GM21528 (cell line): Measurements from ENCODE around the gene GALNT1.

Experiments
- ATAC-seq: cut with Tn5 transposase; IDR thresholded peaks from one replicate; pipeline ENCODE4 v1.9.1; 2021; ENCODE audit warnings: mild to moderate bottlenecking, moderate library complexity; ENCODE audit not compliant: unreplicated experiment, low FRiP score

Gene GALNT1

DNA sequence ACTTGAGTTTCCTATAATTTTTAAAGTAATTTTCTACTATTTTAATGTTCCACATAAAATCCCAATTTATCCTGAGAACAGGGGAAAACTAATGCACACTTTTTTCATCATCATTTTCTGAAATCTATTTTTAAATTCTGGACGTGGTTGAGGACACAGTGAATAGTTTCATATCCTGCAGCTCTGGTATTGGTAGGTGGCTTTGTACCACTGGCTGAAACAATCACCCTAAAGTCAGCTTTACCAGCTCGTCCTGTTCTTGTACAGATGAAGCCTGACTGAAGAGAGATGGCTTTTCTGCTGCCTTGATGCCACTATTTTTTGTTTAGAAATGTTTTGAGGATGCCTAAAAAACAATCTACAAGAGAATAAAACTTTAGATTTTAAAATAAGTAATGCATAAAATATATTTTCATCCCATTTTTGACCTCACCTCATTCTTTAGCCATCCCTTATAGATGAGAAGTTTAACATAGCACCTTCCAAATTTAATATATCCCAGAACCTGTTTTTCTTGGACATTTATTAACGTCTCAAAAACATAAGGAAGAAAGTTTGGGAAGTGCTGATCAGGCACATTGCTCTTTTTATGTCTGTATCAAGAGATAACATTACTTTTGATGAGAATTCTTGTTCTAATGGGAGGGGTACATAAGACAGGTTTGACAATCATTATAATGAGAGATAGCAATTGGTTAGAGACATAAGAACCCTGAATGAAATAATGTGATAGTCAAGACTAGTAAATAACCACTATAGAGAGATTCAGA is 80.9 kb downstream of the GALNT1 start:
- no peak for ATAC-seq

DNA sequence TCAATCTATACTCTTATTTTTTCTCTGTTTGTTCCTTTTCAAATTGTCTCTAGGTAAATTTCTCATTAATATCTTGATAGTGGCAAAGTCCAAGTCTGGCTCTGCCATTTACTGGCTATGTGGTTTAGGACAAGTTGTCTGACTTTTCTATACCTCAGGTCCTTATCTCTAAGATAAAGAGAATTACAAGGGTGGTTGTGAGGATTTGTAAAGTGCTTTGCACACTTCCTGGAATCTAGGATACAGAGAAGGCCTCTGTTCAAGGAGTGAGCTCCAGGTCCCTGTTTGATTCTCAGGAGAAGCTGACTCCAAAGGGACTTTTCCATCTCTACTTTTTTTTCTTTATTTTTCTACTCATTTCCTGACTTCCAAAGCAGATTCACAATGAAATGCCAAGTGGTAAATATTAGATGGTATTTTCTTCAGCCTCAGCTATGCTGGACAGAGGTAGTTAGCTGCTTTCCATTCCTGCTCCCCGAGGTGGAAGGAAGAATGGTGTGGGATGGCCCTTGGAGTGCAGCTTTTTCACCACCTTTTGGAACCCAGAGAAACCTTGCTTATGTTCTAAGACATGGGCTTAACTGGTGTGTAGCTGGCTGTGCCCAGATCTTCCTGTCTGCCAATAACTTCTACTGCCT is 90.5 kb downstream of the GALNT1 start:
- ATAC-seq = no peak

DNA sequence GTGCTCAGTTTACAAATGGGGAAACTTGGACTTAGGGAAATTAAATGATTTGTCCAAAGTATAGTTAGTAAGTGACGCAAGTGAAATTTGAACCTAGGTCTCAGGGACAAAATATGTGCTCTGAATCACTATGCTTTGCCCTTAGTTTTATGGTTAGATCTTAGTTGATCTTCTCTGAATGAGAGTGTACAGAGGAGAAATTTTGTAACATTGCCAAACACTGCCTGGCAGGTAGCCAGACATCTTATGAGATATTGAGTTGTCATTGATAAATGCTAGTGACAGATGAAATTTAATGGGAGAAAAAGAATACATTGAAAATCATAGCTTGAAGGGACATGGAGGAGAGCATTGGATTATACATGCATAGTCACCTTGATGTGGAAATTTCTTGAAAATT is 91.4 kb downstream of the GALNT1 start:
- ATAC-seq = no peak

DNA sequence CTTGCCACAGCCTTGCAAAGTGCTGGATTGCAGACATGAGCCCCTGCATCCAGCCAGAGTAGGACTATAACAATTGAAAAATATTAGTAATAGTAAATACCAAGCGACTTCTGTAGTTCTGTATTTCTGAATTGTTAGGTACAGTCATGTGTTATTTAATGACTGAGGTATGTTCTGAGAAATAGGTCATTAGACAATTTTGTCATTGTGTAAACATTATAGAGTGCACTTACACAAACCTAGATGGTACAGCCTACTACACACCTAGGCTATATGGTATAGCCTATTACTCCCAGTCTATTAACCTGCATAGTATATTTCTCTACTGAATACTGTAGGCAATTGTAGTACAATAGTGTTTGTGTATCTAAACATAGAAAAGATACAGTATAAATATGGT is 92.1 kb downstream of the GALNT1 start:
- no peak for ATAC-seq

DNA sequence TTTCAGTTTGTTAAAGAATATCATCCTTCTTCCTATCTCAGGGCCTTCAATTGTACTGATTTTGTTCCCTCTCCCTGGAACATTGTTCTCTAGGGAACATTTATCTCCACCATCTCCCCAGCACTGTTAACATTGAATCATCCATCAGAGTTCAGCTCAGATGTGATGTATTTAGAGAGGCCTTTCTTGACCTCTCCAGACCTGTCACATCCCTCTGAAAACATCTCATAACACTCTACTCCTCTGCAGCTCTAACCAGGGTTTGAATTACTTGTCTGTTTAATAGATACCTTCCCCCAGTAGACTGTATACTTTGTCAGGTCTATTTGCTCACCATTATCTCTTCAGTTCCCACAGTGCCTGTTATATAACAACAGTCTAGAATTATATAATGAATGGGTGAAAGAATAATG is 98.6 kb downstream of the GALNT1 start:
- ATAC-seq = no peak

DNA sequence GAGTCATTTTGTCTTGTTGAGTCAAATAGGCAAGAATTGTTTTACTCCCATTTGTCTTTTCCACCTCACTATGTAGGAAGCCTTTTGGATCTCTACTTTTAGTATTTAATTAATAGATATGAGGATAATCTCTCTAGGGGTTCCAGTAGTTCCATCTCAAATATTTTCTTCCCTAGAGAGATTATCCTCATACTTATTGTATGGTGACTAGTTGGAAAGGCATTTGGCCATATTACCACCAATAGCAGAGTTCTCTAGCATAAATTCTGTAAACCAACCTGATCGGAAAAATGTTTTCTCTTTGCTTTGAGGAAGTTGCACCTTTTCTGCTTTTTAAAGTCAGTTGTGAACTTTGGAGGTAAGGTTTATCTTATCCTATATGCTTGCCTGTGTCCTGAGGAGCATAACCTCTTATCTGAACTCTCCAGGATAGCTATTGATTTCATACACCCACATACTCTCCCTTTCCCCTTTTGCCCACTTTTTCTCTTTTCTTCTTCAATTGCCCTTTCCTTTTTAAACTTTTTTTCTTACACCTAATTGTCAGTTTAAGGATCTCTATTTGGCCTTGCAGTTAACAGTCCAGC is 100.8 kb downstream of the GALNT1 start:
- ATAC-seq = no peak

DNA sequence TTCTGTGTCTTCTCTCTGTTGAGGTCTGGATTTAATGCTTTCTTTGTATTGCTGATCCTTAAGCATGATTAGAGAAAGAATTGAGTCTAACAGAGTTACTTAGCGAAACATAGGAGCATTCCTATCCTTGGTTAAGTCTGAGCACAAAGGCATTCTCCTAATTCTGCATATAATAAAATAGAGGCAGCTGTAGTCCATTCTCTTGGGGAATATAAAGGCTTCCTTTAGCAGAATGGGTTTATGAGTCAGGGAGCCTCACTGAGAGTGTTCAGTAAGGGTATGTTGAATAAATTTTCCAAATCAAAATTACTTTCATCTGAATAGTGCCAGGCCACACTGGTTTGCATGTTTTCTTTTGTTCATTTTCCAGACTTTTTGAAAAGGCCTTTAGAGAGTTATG is 101.5 kb downstream of the GALNT1 start:
- no peak for ATAC-seq

DNA sequence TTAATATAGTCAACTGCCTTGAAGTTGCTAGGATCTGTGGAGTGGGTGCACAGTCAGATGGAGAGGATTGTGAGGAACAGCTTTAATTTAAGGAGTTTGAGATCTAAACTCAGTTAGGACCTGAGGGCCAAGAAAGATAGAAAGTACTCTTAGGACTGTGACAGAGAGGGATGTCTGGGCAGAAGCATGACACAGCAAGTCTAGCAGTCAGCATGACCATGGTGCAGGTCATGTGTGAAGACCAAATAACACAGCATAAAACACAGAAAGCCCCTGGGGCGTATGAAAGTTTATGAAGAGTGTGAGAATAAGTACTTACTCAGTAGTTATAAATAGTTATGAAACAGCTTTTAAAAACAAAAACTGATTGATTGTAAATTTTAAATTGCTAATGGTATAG is 107.2 kb downstream of the GALNT1 start:
- peak; percentile 83 for ATAC-seq

DNA sequence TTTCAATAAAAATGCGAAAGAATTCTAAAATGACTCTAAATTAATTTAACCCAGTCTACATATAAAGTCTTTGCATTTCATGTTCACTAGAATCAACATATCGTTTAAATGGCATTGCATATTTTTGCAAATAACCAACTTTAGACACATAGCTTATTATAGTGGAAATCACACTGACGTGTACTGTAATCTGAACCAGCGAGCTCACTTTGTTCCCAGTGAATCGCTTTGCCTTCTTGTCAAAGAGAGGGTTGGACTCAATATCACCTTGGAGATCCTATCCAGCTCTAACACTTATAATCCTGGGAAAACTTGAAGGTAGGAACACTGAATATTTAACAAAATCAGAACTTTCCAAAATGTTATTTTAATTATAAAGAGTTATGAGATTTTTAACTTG is 108.2 kb downstream of the GALNT1 start:
- ATAC-seq = no peak

DNA sequence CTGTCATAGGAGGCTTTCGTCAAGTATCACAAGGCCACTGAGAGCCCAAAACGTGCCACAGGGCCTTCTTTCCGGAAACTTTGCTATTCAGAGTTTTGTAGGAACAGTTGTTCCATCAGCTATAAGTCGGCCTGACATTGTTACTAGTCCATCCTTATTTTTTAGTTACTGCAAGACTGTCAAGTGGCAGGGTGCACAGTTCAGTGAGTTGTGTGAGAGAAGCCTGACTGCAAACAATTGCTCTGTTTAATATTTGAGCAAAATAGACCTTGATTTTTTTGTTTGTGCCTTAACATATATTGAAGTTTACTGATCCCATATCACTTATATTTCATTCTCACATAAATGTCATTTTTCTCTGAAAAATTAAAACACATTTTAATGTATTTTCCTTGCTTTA is 110.1 kb downstream of the GALNT1 start:
- ATAC-seq = no peak

DNA sequence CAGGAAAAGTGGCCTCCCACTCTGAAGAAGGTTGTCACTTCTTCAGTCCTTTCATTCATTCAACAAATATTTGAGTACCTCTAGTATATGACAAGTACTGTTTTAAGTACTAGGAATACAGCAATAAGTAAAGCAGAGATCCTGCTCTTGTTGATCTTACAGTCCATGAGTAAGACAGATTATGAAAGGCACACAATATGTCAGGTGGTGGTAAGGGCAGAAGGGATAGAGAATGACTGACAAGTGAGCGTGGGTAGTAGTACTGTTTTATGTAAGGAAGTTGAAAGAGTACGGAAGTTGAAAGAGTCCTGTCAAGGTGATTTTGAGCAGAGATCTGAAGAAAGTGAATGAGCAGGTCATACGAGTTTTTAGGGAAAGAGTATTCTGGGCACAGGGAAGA is 111.3 kb downstream of the GALNT1 start:
- ATAC-seq = no peak

DNA sequence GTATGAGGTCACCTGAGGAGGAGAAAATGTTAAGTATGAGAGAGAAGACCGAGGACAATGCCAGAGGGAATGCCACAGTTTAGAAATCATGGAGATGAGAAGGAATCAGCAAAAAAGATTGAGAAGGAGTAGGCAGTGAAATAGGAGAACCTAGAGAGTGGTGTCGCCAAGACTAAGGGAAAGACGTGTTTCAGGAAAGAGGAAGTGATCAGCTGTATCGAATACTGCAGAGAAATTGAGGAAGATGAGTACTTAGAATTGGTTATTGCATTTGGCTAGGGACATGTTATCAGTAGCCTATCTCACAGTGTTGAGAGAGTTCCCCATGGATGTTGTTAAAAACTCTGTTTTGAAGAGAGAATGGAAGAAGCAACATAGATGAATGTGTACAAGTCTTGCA is 112.3 kb downstream of the GALNT1 start:
- ATAC-seq = no peak

DNA sequence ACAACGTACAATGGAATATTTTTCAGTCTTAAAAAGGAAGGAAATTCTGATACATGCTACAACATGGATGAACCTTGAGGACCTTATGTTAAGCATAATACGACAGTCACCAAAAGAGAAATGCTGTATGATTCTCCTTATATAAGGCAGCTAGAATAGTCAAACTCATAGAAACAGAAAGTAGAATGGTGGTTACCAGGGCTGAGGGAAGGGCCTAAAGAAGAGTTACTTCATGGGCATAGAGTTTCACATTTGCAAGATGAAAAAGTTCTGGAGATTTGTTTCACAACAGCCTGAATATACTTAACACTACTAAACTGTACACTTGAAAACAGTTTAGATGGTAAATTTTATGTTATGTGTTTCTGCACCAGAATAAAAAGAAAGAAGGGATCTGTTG is 113.3 kb downstream of the GALNT1 start:
- no peak for ATAC-seq

DNA sequence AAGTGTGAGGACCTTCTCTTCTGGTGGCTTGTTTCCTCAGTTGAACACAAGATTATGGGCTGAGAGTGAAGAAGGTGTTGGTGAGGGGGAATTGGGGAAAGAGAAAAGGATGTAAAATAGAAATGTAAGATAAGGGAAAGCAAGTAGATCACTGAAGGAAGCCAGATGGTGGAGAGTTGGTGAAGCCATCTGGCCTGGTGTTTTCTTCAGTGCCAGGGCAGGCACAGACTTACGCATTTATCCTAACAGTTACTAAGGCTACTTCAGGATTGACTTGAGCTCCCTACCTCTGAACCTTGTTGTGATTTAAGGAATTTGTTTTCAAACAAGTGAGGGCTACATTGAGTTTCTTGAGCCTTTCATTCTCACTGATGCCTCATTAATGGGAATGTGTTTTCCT is 113.8 kb downstream of the GALNT1 start:
- no peak for ATAC-seq

DNA sequence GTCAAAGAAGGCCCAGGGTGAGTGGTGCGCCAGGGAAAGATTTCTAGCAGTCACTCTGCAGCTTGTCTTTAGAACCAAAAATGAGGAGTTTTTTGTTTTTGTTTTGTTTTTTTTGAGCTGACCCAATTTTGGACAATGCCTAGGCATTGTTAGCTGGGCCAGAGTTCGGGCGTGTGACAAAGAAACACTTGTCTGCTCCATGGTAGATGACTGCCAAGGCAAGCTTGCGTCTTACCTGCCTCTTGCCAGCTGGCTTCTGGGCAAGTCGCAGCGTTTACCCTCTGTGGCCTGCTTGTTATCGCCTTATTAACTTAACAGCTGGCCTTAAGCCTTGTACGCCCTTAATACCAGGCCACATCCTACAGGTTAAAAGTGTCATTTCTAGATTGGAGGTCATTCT is 114.3 kb downstream of the GALNT1 start:
- ATAC-seq = no peak

DNA sequence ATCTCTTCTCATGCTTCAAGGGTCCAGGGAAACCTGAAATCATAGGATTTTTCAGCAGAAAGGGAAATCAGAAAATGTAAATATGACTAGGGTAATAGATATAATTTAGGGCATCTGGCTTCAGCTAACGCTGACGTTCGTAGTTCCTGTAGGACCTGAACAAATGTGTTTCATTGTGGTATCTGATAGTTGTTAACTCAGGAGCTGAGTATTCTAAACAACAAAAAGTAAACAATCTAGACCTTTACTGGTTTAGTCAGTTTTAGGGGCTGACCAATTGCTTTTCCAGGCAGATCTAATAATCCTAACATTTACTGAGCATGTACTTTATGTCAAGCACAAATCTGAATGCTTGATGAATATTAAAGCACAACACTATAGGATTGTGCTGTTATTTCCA is 114.8 kb downstream of the GALNT1 start:
- ATAC-seq = no peak

DNA sequence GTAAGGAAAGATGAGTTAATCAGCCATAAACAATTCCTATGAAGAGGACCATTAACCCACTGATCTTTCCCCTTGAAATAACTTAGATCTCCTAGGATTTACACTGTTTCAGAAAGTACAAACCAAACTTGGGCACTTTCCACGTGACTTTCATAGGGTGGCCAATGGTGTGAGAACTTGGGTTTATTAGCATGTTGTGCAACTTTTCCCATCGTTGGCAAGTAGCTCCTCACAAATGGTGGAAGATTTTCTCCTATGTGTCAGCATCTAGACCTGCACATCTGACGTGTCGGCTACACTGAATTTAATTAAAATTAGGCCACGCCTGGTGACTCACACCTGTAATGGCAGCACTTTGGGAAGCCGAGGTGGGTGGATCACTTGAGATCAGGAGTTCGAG is 116.3 kb downstream of the GALNT1 start:
- ATAC-seq = no peak

DNA sequence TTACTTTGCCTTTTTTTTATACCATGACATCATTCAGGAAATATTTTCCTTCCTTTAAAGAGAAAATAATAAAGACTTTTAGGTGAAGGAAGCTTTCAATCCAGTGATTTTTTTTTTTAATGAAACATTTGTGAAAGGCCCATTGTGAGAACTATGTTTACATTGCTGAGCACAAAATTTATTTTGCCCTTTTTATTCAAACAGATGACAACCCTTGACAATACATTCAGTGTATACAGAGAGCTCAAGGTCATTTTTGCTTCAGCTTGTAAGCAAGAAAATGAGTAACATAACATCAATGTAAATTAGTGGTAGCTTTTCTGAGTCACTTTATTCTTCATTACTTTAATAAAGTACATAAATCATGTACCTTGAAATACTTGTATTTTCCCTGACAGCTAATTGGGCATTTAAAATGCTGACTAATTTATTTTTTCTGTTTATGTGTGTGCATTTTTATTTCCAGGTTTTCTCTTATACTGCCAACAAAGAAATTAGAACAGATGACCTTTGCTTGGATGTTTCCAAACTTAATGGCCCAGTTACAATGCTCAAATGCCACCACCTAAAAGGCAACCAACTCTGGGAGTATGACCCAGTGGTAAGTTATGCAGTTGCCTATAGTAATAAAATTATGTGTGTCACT is 121.6 kb downstream of the GALNT1 start:
- ATAC-seq = no peak

DNA sequence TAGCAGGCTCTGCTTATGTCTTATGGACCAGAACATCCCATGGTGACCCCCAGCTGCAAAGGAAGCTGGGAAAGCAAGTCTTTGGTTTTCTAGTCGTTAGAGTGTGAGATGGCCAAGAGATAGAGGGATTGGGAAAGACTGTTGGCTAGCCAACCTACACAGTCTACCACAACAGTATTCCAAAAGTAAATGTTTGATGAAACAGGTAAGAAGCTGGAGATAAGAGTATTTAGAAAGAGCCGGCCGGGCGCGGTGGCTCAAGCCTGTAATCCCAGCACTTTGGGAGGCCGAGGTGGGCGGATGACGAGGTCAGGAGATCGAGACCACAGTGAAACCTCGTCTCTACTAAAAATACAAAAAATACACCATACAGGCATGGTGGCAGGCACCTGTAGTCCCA is 124.4 kb downstream of the GALNT1 start:
- no peak for ATAC-seq

DNA sequence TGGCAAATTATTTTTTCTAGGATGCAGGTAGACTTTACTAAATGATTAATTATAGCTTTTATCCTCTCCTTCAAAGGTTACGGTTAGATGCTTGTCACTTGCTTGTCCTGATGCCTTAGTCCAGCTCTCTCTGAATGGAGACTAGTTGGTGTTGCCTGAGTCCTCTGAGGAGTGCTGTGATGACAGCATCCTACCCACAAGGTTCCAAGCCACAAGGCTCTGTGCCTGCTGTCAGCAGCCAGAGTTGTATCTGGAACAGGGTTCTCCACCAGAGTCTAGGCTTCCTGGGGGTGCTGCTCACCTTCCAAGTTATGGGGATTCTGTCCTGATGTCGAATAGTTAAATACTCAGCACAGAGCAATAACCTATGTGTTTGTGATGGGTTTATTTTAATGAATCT is 125.7 kb downstream of the GALNT1 start:
- ATAC-seq = no peak

DNA sequence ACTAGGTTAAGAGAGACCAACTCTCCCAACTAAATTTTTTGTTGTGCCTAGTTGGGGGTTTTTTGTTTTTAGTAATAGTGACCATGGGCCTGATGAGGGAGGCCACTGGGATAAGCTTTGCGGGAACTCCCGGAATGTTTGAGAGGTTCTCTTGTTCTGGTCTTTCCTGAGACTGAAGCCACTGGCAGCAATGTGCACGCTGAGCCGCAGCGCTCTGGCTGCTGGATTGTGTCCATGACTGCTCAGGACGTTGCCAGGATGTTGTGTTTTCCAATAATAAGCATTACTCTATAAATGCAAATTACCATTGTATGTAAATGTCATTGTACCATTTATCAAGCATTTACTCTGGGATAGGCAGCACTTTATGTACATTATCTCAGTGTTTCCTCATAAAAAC is 126.1 kb downstream of the GALNT1 start:
- ATAC-seq = no peak

DNA sequence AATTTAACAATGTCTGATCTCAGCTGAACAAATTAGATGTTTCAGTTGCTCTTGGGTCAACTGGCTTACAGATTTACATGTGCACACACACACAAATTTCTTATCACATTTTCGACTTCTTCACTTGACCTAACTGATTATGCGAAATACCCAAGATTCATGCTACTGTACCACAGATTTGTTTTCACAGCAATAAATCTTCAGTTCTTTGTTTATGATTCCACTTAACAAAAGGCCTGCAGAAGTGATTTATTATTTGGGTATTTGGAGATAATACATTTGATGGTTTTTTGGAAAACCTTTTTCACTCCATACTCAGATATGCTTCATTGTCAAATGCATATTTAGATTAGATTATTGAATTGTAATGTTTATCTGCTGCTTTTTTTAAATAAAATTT is 129.0 kb downstream of the GALNT1 start:
- no peak for ATAC-seq
